ENCODE data around the gene DENND4A.

DNA sequence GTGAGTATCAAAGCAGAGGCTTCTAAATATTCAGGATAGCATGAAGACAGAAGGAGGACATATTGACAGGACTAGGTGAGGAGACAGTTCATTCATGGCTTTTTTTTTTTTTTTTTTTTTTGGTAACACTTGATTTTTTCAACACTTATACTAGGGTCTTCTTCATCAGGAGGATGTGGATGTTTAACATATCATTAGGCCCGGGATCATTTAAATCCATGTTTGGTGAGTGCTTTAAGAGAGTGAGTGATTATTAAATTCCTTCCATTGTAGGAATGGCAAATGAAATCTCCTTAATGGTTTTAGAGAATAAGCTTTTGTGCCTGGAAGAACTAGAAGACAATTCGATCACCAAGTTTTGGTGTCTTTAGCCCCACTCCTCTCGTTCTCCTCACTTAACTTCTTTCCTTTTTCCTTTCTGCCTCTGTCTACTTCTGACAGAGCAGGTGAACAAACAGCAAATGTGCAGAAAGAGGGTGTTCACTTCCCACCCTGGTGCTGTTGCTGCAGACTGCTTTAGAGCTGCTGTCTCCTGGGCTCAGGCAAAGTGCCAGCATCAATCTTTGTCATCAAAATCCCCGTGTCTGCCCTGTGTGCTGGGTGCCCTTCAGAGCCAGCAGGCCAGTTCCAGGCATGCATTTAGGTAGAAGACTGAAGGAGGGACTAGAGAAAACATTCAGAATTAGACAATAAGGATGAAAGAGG, 41.6 kb upstream of the DENND4A start:
- TF ChIP-seq, protein P1, sequence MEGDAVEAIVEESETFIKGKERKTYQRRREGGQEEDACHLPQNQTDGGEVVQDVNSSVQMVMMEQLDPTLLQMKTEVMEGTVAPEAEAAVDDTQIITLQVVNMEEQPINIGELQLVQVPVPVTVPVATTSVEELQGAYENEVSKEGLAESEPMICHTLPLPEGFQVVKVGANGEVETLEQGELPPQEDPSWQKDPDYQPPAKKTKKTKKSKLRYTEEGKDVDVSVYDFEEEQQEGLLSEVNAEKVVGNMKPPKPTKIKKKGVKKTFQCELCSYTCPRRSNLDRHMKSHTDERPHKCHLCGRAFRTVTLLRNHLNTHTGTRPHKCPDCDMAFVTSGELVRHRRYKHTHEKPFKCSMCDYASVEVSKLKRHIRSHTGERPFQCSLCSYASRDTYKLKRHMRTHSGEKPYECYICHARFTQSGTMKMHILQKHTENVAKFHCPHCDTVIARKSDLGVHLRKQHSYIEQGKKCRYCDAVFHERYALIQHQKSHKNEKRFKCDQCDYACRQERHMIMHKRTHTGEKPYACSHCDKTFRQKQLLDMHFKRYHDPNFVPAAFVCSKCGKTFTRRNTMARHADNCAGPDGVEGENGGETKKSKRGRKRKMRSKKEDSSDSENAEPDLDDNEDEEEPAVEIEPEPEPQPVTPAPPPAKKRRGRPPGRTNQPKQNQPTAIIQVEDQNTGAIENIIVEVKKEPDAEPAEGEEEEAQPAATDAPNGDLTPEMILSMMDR (IDR thresholded peaks at IDR 0.05) = no peak
- TF ChIP-seq POLR2A (IDR thresholded peaks at IDR 0.05) = no peak
- no peak for TF ChIP-seq POLR2AphosphoS5 (IDR thresholded peaks at IDR 0.05)
